ENCODE results near the gene PTPRN2.

Gene PTPRN2

DNA sequence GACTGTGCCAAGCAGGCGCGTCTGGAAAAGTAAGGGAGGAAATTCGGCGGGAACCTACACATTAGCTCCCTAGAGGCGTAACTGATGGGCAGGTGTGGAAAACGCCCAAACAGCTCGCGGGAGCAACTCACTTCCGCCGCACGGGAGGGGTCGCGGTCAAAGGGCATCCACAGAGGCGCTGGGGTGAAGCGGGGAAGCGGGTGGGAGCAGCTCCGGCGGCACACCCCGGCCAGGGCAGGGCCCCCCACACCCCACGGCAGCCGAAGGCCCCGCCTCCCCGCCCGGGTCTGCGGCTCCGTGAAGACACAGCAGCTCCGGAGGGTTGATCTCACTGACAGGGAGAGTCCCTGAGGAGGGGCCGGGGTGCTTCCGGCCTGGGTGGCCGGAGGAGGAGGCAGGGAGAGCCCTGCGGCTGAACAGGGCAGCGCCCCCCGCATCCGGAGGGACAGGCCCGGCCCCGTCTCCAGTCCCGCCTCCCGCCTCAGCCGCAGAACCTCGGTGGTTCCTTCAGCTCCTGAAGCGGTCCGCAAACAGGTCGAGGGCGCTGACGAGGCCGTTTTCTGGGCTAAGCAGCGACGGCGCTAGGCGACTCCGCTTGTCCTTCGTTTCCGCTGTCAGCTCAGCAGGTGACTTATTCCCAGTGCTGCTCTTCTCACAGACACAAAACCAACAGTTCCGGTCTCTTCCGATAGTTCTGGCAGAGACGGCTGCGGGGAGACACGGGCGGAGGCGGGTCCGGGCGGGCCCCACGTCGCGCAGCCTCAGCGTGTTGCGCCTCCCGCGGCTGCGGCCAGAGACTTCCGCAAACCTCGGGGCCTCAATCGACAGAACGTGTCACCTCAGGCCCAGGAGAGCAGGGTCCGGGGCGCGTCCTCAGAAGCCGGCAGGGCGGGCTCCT lies 974.7 kb downstream of the PTPRN2 start:
- DNase-seq (ENCODE audit: low read depth, low spot score) = no peak
- H3K27ac ChIP-seq = no peak overlapping the region

DNA sequence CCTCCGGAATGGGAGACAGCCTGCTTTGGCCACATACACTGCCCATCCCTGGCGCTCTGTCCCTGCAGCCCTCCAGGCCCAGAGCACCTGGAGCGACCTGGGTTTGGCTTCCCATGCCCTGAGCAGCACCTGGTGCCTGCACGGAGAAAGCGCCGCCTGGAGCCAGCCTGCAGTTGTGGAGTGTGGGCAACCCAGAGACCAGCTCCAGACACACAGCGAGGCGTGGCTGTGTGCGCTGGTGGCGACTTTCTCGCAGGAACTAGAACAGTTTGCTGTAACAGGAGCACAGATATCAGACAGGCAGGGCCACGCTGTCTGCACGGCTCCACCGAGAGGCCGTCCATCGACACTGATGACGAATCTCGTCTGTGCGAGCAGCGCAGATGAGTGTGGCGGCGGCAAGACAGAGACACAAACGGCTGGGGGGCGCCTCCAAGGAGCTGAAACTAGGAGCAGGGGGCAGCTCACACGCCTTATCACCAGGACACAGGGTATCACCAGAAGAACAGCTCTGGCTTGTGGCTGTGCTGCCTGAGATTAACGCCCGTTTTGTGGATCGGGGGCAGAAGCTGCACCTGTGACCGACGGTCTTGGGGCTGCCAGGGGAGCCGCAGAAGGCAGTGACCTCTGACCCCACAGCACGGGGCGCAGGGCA lies 975.5 kb downstream of the PTPRN2 start:
- DNase-seq (ENCODE audit: low read depth, low spot score) = no peak
- H3K27ac ChIP-seq = no peak overlapping the region

DNA sequence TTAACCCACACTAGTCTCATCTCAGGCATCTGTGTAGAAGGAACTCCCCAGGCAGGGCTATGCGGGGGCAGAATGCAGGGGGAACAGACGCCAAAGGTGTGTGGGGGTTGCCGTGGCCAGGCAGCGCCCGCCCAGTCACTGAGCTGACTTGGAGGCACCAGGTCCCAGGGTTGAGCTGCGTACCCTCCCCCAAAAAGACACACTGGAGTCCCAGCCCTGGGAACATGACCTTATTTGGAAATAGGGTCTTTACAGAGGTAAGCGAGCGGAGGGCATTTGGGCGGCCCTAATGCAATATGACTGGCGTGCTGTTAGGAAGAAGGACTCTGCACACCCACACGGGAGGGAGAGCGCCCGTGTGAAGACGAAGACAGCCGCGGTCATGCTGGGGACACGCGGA lies 976.3 kb downstream of the PTPRN2 start:
- DNase-seq (ENCODE audit: low read depth, low spot score) = no peak
- no peak overlapping the region for H3K27ac ChIP-seq

DNA sequence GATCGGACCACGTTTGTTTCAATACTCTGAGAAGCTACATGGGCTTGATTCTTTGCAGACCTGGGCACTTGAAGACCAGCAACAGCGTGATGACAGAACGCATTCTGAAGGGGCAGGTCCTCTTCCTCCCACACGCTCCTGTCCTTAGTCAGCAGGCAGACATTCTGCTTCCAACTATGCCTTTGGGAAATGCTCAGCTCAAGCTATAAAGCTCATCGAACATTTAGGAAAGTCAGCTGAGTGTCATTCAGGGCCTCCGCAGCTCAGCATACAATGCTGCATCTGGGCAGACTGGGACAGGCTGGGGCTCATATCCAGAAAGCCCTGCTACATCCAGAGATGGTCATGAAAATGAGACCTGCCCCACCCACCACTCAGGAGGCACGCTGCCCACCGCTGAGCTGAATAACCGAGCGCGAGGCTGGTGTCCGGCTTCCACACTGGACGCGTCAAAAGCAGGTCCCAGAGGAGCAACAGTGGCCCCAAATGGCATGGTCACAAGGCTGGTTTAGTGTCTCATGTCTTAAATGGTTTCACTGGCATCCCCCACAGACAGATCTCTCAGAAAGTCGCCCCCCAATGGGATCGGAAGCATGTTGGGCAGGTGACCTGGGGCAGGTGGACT lies 976.8 kb downstream of the PTPRN2 start:
- no peak overlapping the region for H3K27ac ChIP-seq
- no peak for DNase-seq (ENCODE audit: low read depth, low spot score)

DNA sequence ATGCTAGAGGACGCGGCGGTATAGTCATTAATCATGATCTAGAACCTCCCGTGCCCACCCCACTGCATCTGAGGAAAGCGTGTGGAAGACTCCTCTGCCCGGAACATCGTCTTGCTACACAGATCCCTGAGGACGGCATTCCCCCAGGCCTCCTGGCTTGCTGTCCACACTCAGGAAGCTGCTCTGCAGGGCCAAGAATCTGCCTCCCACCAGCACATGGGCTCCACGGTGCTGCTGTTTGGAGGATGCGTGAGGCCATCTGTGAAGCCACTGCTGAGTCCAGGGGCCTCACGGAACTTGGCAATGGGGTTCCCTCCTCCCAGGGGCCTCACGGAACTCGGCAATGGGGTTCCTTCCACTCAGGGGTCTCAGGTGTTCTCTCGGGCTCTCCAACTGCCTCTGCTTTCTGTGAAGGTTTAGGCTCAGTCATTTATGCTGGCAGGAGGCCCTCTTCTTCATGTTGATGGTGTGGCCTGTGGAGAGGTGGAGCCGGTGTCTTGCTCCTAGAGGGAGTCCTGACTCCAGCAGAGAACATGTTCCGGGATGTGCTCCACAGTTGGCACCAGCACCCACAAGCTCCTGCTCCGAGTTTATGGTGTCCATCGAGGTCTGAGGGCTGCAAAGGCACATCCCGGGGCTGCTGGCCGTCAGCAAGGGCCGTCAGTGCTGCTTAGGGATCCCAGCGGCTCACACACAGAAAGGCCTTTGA lies 977.5 kb downstream of the PTPRN2 start:
- no peak overlapping the region for H3K27ac ChIP-seq
- DNase-seq (ENCODE audit: low read depth, low spot score) = no peak

DNA sequence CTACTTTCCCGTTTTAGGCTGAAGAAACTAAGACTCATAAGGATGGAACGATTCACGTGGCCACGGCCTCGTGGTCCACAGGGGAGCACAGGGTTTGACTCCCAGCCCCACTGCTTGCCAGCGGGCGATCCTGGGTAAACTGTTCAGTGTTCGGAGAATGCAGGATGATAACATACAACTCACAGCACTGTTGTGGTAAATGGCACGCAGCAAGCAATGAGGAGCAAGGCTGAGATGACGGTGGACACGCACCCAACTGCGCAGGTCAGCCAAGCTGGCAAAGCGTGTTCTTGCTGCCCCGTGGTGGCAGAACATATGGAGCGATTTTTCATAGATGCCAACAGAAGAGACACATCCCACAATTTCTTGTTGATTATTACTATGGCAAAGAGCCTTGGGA lies 978.1 kb downstream of the PTPRN2 start:
- no peak for DNase-seq (ENCODE audit: low read depth, low spot score)
- H3K27ac ChIP-seq = no peak overlapping the region

DNA sequence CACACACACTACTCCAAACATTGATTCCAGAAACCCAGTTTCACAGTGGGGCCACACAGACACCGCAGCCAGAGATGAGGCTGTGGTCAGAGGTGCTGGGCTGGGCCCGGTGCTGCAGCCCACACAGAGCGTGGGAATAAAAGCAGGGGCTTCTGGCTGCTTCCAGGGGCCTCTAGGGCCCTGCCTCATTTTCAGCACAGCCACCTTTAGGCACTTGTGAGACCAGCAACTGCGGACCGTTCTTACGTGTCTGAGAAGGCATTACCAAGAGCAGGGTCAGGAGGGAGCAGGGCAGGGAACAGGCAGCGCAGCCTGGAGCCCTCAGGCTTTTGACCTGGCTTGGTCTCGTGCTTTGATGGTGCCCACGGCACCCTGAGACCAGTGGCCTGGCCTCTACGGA lies 980.4 kb downstream of the PTPRN2 start:
- H3K27ac ChIP-seq = no peak overlapping the region
- no peak for DNase-seq (ENCODE audit: low read depth, low spot score)

DNA sequence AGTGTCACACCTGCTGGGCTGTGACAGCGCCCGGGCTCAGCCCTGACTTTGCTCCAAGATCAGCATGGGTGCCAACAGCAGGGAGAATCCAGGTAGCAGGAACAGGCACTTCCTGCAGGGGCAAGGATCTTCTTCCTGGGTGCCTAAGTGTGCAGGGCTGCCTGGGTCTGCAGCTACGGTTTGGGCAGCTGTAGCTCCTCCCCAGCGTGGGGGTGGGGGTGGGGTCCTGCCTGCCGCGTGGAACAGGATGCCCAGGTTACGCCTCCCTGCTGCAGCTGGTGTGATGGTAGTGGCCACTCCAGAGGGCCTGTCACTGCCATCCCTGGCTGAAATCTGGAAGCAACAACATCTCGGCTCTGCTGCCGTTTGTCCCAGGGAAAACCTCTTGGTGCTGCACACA lies 981.5 kb downstream of the PTPRN2 start:
- H3K27ac ChIP-seq = no peak overlapping the region
- no peak for DNase-seq (ENCODE audit: low read depth, low spot score)

DNA sequence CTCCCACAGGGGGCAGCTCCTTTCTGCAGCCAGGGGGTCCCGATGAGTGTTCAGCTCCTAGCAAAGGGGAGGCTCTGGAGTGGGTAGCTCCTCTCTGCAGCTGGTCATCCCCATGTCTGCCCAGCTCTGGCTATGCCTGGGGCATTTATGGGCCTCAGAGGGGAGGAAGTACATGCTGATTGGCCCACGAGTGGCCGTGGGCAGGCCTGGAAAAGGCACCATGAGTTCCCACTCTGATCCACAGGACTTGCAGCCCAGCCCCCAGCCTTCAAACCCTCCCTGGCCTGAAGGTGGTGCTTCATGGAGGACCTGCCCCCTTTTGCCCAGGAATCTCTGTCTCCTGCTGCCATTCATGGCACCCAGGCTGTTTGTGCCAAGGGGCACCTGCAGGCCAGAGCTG lies 982.0 kb downstream of the PTPRN2 start:
- no peak for DNase-seq (ENCODE audit: low read depth, low spot score)
- H3K27ac ChIP-seq = no peak overlapping the region

DNA sequence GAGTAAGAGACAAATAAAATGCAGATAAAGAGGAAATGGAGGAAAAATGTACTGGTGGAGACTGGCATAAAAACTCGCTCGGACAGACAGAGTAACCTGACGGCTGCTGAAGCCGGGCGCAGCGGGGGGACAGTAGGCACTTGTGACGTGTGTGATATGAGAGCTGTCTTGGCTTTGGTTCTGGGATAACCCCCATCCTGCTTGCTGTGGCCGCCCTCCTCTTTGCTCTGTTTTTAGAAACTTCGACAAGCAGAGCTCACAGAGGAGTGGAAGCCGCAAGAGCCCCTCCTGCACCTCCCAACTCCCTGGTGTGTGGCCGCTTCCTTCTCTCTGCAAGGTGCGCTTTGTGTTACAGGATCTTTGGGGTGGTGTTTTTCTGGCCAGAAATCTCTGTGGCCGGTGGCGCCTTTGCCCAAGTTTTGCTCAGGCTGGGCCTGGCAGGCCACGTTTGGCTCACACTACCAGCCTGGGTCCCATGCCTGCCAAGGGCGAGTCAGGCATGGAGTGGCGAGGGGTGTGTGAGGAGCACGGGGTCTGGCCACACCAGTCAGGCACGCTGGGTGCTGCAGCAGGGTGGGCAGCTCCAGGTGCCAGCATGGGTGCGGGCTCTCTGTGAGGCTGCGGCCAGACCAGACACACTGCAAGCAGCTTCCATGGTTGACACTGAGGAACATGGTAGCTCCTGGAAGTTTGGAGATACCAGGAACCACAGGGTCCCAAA lies 982.8 kb downstream of the PTPRN2 start:
- H3K27ac ChIP-seq = no peak overlapping the region
- no peak for DNase-seq (ENCODE audit: low read depth, low spot score)

DNA sequence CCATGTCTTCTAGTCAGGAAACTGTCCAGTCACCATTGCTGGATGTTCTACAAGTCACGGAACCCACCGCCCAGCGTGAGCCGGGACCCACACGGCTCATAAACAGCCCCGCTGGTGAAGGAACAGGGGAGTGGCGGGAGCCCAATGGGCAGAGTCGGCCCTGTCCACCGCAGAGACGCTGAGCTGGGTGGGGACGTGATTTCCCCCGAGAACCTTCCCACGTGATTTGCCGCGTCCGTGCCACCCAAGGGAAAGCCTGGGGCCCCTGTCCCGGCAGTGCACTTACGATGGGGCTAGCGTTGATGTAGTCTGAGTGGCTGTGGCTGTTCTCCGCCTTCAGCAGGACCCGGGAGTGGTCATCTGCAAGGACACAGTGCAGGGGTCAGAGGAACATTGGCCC lies 983.9 kb downstream of the PTPRN2 start:
- no peak for DNase-seq (ENCODE audit: low read depth, low spot score)

DNA sequence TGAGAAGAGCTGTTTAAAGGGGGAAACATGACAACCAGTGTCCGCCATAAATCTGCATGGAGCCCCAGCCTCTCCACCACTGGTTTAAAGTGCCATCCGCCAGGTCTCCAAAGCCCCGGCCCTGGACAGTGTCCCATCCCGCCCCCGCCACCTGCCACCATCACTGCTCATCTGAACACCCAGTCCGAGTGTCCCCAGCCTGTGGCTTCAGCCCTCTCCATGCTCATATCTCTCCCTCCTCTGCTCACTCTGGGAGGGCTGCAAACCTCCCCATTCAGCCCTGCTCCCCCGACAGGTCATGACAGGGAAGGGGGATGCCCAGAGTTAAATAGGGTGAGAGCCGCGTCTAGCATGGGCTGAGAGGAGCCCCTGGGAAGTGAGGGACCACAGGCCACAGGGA lies 984.6 kb downstream of the PTPRN2 start:
- no peak for DNase-seq (ENCODE audit: low read depth, low spot score)
- H3K27ac ChIP-seq = no peak overlapping the region

More for the DNA sequence above, 983.9 kb downstream of the PTPRN2 start:
- H3K27ac ChIP-seq = no peak overlapping the region

DNA sequence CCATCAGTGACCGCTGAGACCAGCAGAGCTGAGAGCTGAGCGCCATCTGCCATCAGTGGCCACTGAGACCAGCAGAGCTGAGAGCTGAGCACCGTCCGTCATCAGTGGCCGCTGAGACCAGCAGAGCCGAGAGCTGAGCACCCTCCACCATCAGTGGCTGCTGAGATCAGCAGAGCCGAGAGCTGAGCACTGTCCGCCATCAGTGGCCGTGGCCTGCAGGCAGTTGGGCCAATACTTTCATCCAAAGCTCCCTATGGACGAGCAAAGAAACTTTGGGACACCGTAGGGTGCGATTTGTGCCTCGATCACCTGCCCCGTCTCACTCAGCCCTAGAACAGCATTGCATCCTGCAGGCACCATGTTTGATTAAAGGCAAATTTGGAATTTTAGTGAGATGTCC lies 985.0 kb downstream of the PTPRN2 start:
- H3K27ac ChIP-seq = no peak overlapping the region
- no peak for DNase-seq (ENCODE audit: low read depth, low spot score)

DNA sequence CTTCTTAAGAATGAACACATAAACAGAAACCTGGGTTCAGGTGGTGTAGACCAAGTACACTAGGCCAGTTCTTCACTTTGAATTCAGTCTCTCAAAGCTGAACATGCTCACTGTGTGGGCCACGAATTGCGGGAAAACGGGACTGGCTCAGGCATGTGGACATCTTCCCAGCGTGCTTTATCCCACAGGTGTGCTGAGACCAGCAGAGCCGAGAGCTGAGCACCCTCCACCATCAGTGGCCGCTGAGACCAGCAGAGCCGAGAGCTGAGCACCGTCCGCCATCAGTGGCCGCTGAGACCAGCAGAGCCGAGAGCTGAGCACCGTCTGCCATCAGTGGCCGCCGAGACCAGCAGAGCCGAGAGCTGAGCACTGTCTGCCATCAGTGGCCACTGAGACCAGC lies 985.5 kb downstream of the PTPRN2 start:
- no peak for DNase-seq (ENCODE audit: low read depth, low spot score)
- no peak overlapping the region for H3K27ac ChIP-seq

DNA sequence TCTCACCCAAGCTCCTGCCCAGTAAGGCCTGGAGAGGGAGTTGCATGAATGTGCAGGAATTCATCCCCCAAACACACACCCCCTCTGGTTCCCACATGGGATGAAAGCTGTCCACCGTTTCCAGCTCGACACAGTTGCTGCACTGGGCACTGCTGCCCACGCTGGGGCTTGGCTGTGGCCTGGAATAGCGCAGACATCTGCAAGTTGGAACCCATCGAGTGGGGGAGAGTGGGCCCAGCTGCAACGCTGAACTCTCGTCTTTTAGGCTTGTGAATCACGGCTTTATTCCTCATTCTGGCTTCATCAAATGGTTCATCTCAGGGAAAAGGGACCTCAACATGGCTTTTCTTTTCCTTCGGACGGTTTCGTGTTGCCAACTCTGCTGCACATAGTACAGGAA lies 986.1 kb downstream of the PTPRN2 start:
- no peak overlapping the region for H3K27ac ChIP-seq
- DNase-seq (ENCODE audit: low read depth, low spot score) = no peak

DNA sequence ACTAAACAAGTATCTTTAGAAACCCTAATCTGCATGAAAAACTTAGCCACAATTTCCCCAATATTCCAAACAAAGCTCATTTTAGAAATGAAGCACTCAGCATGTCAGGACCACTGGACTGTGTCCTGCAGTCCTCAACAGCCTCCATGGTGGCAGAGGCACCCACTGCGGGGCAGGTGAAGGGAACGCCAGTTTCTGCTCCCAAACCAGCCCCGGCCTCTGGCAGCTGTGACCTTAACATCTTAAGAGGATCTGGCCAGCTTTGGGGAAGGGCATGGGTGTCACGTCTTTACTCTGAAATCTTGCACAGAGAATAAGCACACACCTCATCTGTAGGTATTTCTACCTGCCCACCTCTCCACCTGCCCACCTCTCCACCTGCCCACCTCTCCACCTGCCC lies 988.1 kb downstream of the PTPRN2 start:
- no peak overlapping the region for H3K27ac ChIP-seq
- DNase-seq (ENCODE audit: low read depth, low spot score) = no peak

DNA sequence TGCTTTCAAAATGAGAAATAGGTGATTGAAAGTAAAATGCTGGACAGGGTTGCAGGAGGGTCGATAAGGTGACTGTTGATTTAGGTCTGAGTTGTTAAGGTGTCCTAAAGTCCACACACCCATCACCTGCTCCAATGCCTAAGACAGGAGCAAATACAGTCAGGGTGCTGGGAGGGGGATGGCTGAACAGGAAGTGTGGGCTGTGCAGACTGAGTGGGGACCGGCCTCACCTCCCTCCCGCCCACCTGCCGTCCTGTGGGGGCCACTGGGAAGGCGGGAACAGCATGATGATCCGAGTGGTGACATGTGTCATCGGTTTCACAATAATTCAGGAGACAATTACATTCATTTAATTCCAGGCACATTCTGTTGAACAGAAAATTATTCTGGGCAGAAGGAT lies 990.1 kb downstream of the PTPRN2 start:
- no peak overlapping the region for H3K27ac ChIP-seq
- DNase-seq (ENCODE audit: low read depth, low spot score) = no peak

DNA sequence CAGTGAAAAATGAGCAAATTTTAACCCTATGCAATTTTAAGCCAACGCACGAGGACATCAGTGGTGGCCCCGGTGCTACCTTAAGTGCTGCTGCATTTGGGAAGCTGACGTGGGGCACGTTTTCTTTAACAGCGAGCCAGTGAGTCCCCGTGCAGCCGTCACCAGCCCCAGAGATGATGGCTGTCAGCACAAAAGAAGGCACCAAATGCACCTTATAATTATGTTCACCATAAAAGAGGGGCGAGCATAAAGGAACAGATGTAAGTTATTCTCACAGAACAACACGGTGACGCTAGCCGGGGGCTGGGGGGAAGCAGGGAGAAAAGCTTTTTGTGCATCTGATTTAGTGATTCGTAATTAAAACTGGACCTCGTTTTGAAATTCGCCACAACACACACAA lies 990.7 kb downstream of the PTPRN2 start:
- H3K27ac ChIP-seq = no peak overlapping the region
- DNase-seq (ENCODE audit: low read depth, low spot score) = no peak

DNA sequence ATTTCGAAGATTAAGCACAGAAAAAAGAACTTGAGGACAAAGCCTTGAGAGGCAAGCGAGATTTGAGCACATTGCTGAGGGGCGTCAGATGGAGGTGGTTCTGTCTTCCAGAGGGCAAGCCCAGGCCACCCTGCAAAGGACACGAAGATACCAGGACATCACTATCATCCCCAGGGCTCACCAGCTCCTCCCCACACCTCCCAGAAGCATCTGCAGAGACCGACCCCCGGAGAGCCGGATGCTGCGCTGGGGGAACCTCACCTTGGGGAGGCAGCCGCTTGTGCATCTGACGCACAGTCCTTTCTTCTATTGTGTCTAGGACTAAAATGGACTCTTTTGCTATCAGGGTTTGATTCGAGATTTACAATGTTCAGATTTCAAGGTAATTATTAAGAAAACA lies 991.2 kb downstream of the PTPRN2 start:
- H3K27ac ChIP-seq = no peak overlapping the region
- no peak for DNase-seq (ENCODE audit: low read depth, low spot score)

DNA sequence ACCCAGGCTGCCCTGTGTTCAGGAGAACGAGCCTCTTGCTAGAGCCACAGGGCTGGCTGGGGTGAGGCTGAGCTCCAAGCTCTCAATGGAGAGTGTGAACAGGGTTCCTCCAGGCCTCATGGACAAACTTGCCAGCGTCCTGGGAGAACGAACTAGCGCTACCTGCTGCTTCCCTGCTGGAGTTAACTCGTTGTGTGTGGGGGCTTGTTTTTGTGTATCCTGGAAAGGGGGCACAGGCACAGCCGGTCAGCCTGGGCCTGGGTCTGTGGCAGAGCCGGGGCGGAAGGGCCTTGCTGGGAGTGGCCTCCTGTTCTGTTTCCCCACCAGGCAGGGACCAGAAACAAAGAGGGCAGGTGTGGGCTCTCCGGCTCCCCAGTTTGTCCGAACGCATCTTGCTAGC lies 991.6 kb downstream of the PTPRN2 start:
- no peak overlapping the region for H3K27ac ChIP-seq
- no peak for DNase-seq (ENCODE audit: low read depth, low spot score)

Measured in epithelial cell of prostate (primary cell).